Karpas-422 (cell line): ENCODE data around the gene BZW1. TPM values are rescaled to one million over a fixed set of nuclear protein-coding genes. Genes with fewer than 3 reads are reported as not detected.

Experiments
- DNase-seq: peaks from one replicate; pipeline ENCODE4 v3.0.0-alpha.2; 2015
- H2AFZ ChIP-seq: fragments of 200-600 bp; sonication (generic); 2 replicates; pipeline ENCODE4 v1.6.1; 2014; ENCODE audit warnings: antibody characterized with exemption, low read length, mixed read lengths
- H3K27ac ChIP-seq: fragments of 200-600 bp; sonication (generic); 2 replicates; pipeline ENCODE4 v1.5.1; 2014; ENCODE audit warnings: mild to moderate bottlenecking, low read length, moderate library complexity
- H3K27me3 ChIP-seq: fragments of 200-600 bp; sonication (generic); 2 replicates; pipeline ENCODE4 v1.6.1; 2014; ENCODE audit warnings: low read length, mixed read lengths
- H3K36me3 ChIP-seq: fragments of 200-600 bp; sonication (generic); 2 replicates; pipeline ENCODE4 v1.6.1; 2014; ENCODE audit warnings: low read length, mixed read lengths; ENCODE audit not compliant: insufficient read depth
- H3K4me1 ChIP-seq: fragments of 200-600 bp; sonication (generic); 2 replicates; pipeline ENCODE4 v1.6.1; 2014; ENCODE audit warnings: mild to moderate bottlenecking, low read length, mixed read lengths
- H3K4me2 ChIP-seq: fragments of 200-600 bp; sonication (generic); 2 replicates; pipeline ENCODE4 v1.6.1; 2014; ENCODE audit warnings: low read length, low read depth, mild to moderate bottlenecking; ENCODE audit not compliant: poor library complexity, severe bottlenecking
- H3K4me3 ChIP-seq: fragments of 200-600 bp; sonication (generic); 2 replicates; pipeline ENCODE4 v1.5.1; 2014; ENCODE audit warnings: mild to moderate bottlenecking, antibody characterized with exemption, low read length, mixed read lengths
- H3K79me2 ChIP-seq: fragments of 200-600 bp; sonication (generic); 2 replicates; pipeline ENCODE4 v1.6.1; 2014; ENCODE audit warnings: mild to moderate bottlenecking, low read length, mixed read lengths
- H3K9ac ChIP-seq: fragments of 200-600 bp; sonication (generic); 2 replicates; pipeline ENCODE4 v1.6.0; 2014; ENCODE audit warnings: low read length
- H3K9me2 ChIP-seq: fragments of 200-600 bp; sonication (generic), shearing (Covaris generic); replicated peaks from 2 replicates; pipeline ENCODE4 v1.6.0; 2014; ENCODE audit warnings: mild to moderate bottlenecking, low read length, moderate library complexity; ENCODE audit not compliant: insufficient read depth
- H3K9me3 ChIP-seq: fragments of 300-700, 200-600 bp; sonication (generic); 2 replicates; pipeline ENCODE4 v1.6.1; 2014; ENCODE audit warnings: low read length, mixed read lengths
- H4K20me1 ChIP-seq: fragments of 200-600 bp; sonication (generic); 2 replicates; pipeline ENCODE4 v1.6.1; 2014; ENCODE audit warnings: mild to moderate bottlenecking, antibody characterized with exemption, low read length, low read depth; ENCODE audit not compliant: insufficient read depth
- total RNA-seq: library from RNA; depleted of rRNA; stranded (reverse); fragments of >200 nt; shearing (Covaris generic); gene quantifications from 2 replicates; pipeline ENCODE4 v1.2.3, GENCODE V29; 2014; ENCODE audit warnings: low replicate concordance

Gene BZW1
- total RNA-seq, 1 experiment from 2014 or later, result 260 TPM

DNA sequence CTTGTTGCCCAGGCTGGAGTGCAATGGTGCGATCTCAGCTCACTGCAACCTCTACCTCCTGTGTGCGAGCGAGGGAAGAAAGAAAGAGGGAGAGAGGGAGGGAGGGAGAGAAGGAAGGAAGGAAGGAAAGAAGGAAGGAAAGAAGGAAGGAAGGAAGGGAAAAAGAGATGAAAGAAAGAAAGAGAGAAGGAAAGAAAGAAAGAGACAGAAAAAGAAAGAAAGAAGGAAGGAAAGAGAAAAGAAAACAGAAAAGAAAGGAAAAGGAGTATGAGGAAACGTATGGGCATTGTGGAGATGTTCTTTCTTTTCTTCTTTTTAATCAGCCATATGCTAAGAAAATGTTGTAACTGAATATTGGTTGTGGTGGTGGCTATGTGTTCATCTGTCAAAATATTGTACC, 36.2 kb downstream of the BZW1 start:
- Histone ChIP-seq H3K9ac (no peak overlapping the region), H3K9me2 (no peaks in the 10 kb centered on the region), H3K4me1 (no peaks in the 10 kb centered on the region), H3K9me3 (no peaks in the 10 kb centered on the region), H3K4me2 (no peak overlapping the region), H4K20me1 (no peaks in the 10 kb centered on the region), H3K36me3 (peaks cover 17% of the 10 kb centered on the region), H2AFZ (no peak overlapping the region), H3K27me3 (no peaks in the 10 kb centered on the region), H3K4me3 (no peak overlapping the region), H3K79me2 (no peaks in the 10 kb centered on the region), H3K27ac (no peak overlapping the region)
- DNase-seq, result no peak

DNA sequence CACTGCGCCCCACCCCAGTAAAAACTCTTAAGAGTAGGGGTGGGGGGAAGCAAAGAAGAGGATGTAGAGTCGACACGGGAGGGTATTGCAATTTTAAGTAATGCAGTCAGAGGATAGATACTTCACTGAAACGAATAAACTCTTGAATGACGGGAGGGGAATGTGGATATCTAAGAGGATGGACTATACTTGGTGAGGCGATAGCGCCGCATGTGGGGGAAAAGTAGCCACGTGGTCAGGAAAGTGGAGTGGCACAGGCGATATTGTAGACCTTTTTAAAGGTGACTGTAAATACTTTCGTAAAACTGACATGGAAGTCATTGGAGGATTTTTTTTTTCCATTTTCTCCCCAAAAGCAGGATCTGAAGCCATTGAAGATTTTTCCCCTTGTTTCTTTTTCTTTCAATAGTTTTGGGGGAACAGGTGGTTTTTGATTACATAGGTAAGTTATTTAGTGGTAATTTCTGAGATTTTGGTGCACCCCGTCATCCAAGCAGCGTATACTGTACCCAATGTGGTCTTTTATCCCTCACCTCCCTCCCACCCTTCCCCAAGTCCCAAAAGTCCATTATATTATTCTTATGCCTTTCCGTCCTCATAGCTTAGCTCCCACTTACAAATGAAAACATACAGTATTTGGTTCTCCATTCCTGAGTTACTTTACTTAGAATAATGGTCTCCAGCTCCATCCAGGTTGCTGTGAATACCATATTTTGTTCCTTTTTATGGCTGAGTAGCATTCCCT, 39.0 kb downstream of the BZW1 start:
- DNase-seq, result no peak
- Histone ChIP-seq H3K27me3 (no peaks in the 10 kb centered on the region), H3K36me3 (peaks cover 36% of the 10 kb centered on the region), H3K79me2 (no peaks in the 10 kb centered on the region), H3K27ac (no peak overlapping the region), H4K20me1 (0 out of 2 replicates have a peak, but pooled peaks cover 6% of the 10 kb centered on the region), H3K9ac (no peak overlapping the region), H3K9me2 (no peaks in the 10 kb centered on the region), H3K4me2 (no peak overlapping the region), H3K9me3 (no peaks in the 10 kb centered on the region), H3K4me1 (no peaks in the 10 kb centered on the region), H2AFZ (no peak overlapping the region), H3K4me3 (no peak overlapping the region)

DNA sequence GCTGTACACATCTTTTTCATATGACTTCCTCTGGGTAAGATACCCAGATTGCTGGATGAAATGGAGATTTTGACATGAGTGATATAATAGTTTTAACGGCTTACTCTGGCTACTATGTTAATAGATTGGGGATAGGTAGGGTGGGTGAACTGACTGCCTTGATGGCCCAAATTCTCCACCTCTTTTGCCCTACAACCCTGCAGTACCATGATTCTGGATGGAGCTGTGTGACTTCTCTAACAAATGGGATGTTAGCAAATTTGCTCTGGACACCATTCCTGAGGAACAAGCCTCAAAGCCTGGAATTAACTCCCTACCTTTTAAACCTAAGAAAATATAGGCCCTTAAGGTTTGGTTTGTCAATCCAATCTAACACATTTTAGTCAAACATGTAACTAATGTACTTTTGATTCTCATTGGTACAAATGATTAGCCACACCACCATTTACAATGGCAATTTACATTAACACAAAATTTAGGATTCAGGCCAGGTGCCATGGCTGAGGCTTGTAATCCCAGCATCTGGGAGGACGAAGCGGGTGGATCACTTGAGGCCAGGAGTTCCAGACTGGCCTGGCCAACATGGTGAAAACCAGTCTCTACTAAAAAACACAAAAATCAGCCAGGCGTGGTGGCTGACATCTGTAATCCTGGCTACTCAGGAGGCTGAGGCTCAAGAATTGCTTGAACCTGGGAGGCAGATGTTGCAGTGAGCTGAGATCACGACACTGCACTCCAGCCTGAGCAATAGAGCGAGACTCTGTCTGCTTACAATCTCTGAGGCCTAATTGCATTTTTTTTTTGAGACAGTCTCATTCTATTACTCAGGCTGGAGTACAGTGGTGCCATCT, 39.9 kb downstream of the BZW1 start:
- Histone ChIP-seq H4K20me1 (0 out of 2 replicates have a peak, but pooled peaks cover 6% of the 10 kb centered on the region), H3K9ac (no peak overlapping the region), H3K4me2 (no peak overlapping the region), H3K9me2 (no peaks in the 10 kb centered on the region), H3K27me3 (no peaks in the 10 kb centered on the region), H2AFZ (no peak overlapping the region), H3K4me1 (no peaks in the 10 kb centered on the region), H3K36me3 (peaks cover 42% of the 10 kb centered on the region), H3K27ac (no peak overlapping the region), H3K4me3 (no peak overlapping the region), H3K79me2 (no peaks in the 10 kb centered on the region), H3K9me3 (no peaks in the 10 kb centered on the region)
- DNase-seq, result no peak

DNA sequence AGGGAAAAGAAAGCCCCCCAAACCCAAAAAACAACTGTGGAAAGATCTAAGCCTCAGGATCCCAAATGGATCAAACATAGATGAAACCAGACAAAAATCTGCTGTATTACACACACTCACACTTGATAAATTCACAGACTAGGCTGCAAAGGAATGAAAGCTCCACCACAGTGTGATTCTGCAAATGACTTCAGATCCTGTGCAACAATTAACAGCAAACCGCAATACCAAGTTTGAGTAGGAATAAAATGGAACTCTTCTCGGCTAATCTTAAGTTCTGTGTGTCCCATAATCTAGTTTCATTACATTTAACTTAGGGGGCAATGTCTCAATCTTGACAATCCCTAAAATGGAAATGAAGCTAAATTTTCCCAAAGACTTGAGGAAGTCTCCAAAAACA, 40.9 kb downstream of the BZW1 start:
- H3K4me3 ChIP-seq, result no peak overlapping the region
- peaks cover 52% of the 10 kb centered on the region for H3K36me3 ChIP-seq
- no peaks in the 10 kb centered on the region for H3K27me3 ChIP-seq
- DNase-seq, result no peak
- no peak overlapping the region for H3K9ac ChIP-seq
- no peaks in the 10 kb centered on the region for H3K4me1 ChIP-seq
- no peak overlapping the region for H3K4me2 ChIP-seq
- H3K27ac ChIP-seq, result no peak overlapping the region
- peaks cover 6% of the 10 kb centered on the region for H3K79me2 ChIP-seq
- no peaks in the 10 kb centered on the region for H3K9me2 ChIP-seq
- H4K20me1 ChIP-seq, result 0 out of 2 replicates have a peak, but pooled peaks cover 6% of the 10 kb centered on the region
- no peak overlapping the region for H2AFZ ChIP-seq
- H3K9me3 ChIP-seq, result no peaks in the 10 kb centered on the region

DNA sequence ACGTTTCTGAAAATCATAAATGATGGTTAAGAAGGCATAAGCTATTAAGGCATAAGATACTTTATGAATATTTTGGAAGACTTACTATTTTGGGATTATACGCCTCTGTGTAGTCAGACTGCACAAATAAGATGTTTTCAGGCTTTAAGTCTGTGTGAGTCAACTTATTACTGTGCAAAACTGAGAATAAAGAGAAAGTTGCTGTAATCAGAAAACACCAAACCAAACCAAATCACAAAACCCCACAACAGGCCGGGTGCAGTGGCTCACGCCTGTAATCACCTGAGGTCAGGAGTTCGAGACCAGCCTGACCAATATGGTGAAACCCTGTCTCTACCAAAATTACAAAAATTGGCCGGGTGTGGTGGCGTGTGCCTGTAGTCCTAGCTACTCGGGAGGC, 45.1 kb downstream of the BZW1 start:
- H3K9me2 ChIP-seq, result no peaks in the 10 kb centered on the region
- no peak overlapping the region for H3K4me2 ChIP-seq
- no peak overlapping the region for H2AFZ ChIP-seq
- no peaks in the 10 kb centered on the region for H3K9me3 ChIP-seq
- DNase-seq, result no peak
- H3K36me3 ChIP-seq, result peaks cover 87% of the 10 kb centered on the region
- no peak overlapping the region for H3K4me3 ChIP-seq
- H4K20me1 ChIP-seq, result 0 out of 2 replicates have a peak, but pooled peaks cover 6% of the 10 kb centered on the region
- peaks cover 47% of the 10 kb centered on the region for H3K79me2 ChIP-seq
- peaks cover 7% of the 10 kb centered on the region for H3K4me1 ChIP-seq
- H3K27me3 ChIP-seq, result no peaks in the 10 kb centered on the region
- H3K27ac ChIP-seq, result no peak overlapping the region
- no peak overlapping the region for H3K9ac ChIP-seq

DNA sequence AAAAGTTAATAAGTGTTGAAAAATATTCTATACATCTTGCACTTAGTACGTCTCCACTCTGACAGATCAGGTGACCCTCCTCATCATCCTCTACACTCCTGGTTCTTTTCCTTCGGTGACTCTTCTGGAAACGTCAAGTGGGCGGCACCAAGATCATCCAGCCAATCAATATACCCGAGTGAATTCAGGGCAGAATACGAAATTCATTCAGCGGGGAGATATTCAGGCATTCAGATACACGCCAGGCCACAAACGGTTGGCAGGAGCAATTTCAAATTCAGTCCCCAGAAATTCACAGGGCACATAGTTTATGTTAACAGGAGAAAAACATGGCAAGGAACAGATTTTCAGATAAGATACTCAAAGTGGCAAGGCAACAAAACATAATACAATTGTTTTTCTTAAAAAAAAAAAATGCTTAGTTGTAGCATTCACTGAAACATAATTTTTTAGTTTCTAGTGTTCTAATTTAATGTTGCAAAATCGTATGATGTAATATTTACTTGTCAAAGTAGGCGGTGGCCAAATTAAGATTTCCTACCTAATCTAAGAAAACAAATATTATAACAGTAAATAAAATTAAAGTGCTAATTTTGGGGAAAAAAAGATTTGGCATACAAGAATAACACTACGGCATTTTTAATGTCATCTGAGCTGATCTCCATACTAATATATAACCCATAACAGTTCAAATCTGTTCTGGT, 48.5 kb downstream of the BZW1 start:
- H3K27me3 ChIP-seq, result no peaks in the 10 kb centered on the region
- no peak overlapping the region for H3K4me2 ChIP-seq
- peaks cover 11% of the 10 kb centered on the region; the same call in 1 of the 2 replicates for H4K20me1 ChIP-seq
- no peaks in the 10 kb centered on the region for H3K9me3 ChIP-seq
- no peak overlapping the region for H2AFZ ChIP-seq
- no peak overlapping the region for H3K4me3 ChIP-seq
- peaks cover 59% of the 10 kb centered on the region for H3K36me3 ChIP-seq
- peaks cover 23% of the 10 kb centered on the region for H3K4me1 ChIP-seq
- no peaks in the 10 kb centered on the region for H3K9me2 ChIP-seq
- no peak for DNase-seq
- no peak overlapping the region for H3K27ac ChIP-seq
- H3K9ac ChIP-seq, result no peak overlapping the region
- H3K79me2 ChIP-seq, result peaks cover 73% of the 10 kb centered on the region

DNA sequence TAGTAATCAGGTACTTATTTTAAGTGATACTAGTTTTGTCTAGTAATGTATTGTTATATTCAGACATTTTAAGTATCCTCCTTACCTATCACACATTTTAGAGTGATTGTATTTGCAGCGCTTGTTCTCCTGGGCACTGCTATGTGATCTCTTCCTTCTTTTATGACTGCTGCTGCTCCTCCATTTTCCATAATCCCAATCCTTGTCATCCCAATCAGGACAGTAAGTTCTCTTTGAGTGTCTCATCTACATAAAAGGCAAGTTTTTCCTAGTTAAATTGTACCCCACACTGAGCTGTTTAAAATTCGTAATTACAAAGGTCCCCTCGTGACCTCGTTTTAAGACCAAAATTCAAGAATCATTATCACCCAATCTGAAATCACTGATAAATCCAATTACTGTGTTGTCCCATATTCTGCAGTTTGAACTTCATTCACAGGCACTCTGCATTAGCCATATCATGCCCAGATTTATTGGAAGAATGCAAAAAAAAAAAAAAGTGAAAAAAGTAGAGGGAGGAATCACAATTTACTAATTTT, 50.0 kb downstream of the BZW1 start:
- Histone ChIP-seq H3K4me1 (peaks cover 23% of the 10 kb centered on the region), H2AFZ (no peak overlapping the region), H3K79me2 (peaks cover 73% of the 10 kb centered on the region), H3K9ac (peak overlapping the region; percentile 90), H3K4me2 (peak overlapping the region; percentile 73), H3K27ac (peak overlapping the region; percentile 41; the same call in 1 of the 2 replicates), H4K20me1 (peaks cover 11% of the 10 kb centered on the region; the same call in 1 of the 2 replicates), H3K4me3 (peak overlapping the region; percentile 76), H3K27me3 (no peaks in the 10 kb centered on the region), H3K36me3 (peaks cover 52% of the 10 kb centered on the region), H3K9me2 (no peaks in the 10 kb centered on the region), H3K9me3 (no peaks in the 10 kb centered on the region)
- DNase-seq, result no peak
